Measurements from ENCODE around the gene LHFPL6.
A peak's percentile ranks its signal among the peaks of the same experiment; 100 is the strongest.

GRCh38 chr13:39602614-39603366, at the start of gene LHFPL6:
- TF ChIP-seq CTCF (IDR thresholded peaks at IDR 0.05), result no peak
- TF ChIP-seq POLR2A (IDR thresholded peaks at IDR 0.05), result peak in 1 of 2 donors; percentile 58
- TF ChIP-seq POLR2AphosphoS5 (IDR thresholded peaks at IDR 0.05; ENCODE audit: insufficient read depth in 1 of 2, low read depth in 1 of 2), result peak in 1 of 2 donors; percentile 89

All from vagina (tissue), 2 donors.